Lower leg skin (tissue), 4 donors: ENCODE data around the gene ACO2. TPM values are rescaled to one million over a fixed set of nuclear protein-coding genes. Genes with fewer than 3 reads are reported as not detected.
"Not testable (repeated sequence)": the region's sequence is repeated elsewhere in the genome, so short reads cannot be mapped to it uniquely, and the experiment has no call there.

Experiments used
- DNase-seq, 2 donors: peaks; one replicate each; pipeline ENCODE4 v3.0.0-alpha.2; 2019; ENCODE audit warnings: low spot score in 2 of 2
- H3K4me3 ChIP-seq: fragments of 200-600 bp; sonication (generic); 2 replicates; pipeline ENCODE4 v1.5.1; 2017; ENCODE audit warnings: mild to moderate bottlenecking, low read depth; ENCODE audit not compliant: poor library complexity, severe bottlenecking
- CTCF ChIP-seq, 3 donors: fragments of 450-650 bp; IDR thresholded peaks; one replicate each; pipeline ENCODE4 v1.5.1; 2016; ENCODE audit warnings: antibody characterized with exemption in 3 of 3, mild to moderate bottlenecking in 3 of 3, moderate library complexity in 2 of 3
- POLR2A ChIP-seq, 2 donors: fragments of 450-650 bp; IDR thresholded peaks; one replicate each; pipeline ENCODE4 v1.6.1; 2016 to 2017; ENCODE audit warnings: antibody characterized with exemption in 2 of 2, mild to moderate bottlenecking in 1 of 2, moderate library complexity in 1 of 2
- WGBS, 2 donors: methylation state at CpG; one replicate each; pipeline ENCODE4 v1.1.5; 2018; 5-methylcytosine and 5-hydroxymethylcytosine counted together
- intact Hi-C: fragments of 100-400 bp; cut with DNase I; formaldehyde crosslinking; loops from one replicate; pipeline ENCODE4 v1.15.0; 2023; ENCODE audit warnings: low total_unique reads
- total RNA-seq, 4 donors: library from RNA; depleted of rRNA; stranded (reverse); fragments of >200 nt; gene quantifications; one replicate each; pipeline ENCODE4 v1.1.0, GENCODE V29; 2016

ACO2 gene
- total RNA-seq, 4 donors from 2014 or later: 64.0 to 103 (median 83.1) TPM

GRCh38 chr22:41435560-41435959, 33.4 kb upstream of the ACO2 start:
- WGBS, 2 donors: 67 to 74% methylated on average over 4 of the region's 4 CpGs
- no peak overlapping the region for H3K4me3 ChIP-seq
- TF ChIP-seq CTCF (IDR thresholded peaks at IDR 0.05): no peak
- no peak for TF ChIP-seq POLR2A (IDR thresholded peaks at IDR 0.05)
- intact Hi-C loops: no loop called here
- no peak for DNase-seq

GRCh38 chr22:41436322-41437113, 32.4 kb upstream of the ACO2 start:
- intact Hi-C loops: no loop called here
- TF ChIP-seq CTCF (IDR thresholded peaks at IDR 0.05): no peak
- TF ChIP-seq POLR2A (IDR thresholded peaks at IDR 0.05): no peak
- H3K4me3 ChIP-seq: no peak overlapping the region
- DNase-seq: no peak
- WGBS, 2 donors: 80 to 83% methylated on average over 23 of the region's 23 CpGs

- TF ChIP-seq POLR2A (IDR thresholded peaks at IDR 0.05): no peak
- TF ChIP-seq CTCF (IDR thresholded peaks at IDR 0.05): no peak
- no peak for DNase-seq
- no peak overlapping the region for H3K4me3 ChIP-seq
- intact Hi-C loops: no loop called here
- 85 to 87% methylated on average over 7 of the region's 7 CpGs for WGBS, 2 donors
Measured at GRCh38 chr22:41437198-41437597, 31.7 kb upstream of the ACO2 start.

GRCh38 chr22:41440511-41440910, 28.4 kb upstream of the ACO2 start:
- DNase-seq, intact Hi-C loops, H3K4me3 ChIP-seq: not testable (repeated sequence)
- WGBS, 2 donors: 79 to 84% methylated on average over 5 of the region's 5 CpGs

- TF ChIP-seq POLR2A (IDR thresholded peaks at IDR 0.05) (no peak), CTCF (IDR thresholded peaks at IDR 0.05) (no peak)
- WGBS, 2 donors: 35 to 61% methylated on average over 2 of the region's 2 CpGs
- no peak for DNase-seq
- intact Hi-C loops: no loop called here
- no peak overlapping the region for H3K4me3 ChIP-seq
Measured at GRCh38 chr22:41442240-41442792, 26.6 kb upstream of the ACO2 start.

- WGBS, 2 donors: 0 to 1% methylated on average over 35 of the region's 35 CpGs
- intact Hi-C loops: no loop called here
Measured at GRCh38 chr22:41444360-41445128, 24.4 kb upstream of the ACO2 start.

More at GRCh38 chr22:41444360-41445128, 24.4 kb upstream of the ACO2 start:
- no peak for TF ChIP-seq CTCF (IDR thresholded peaks at IDR 0.05)
- peak overlapping the region; percentile 97 for H3K4me3 ChIP-seq
- DNase-seq: peak; percentile 93 to 97
